GM11168 (cell line): ENCODE data around the gene MILR1.
"Not testable (repeated sequence)": the region's sequence is repeated elsewhere in the genome, so short reads cannot be mapped to it uniquely, and the experiment has no call there.

Experiments used
- in situ Hi-C: fragments of 300-500 bp; cut with MboI; formaldehyde crosslinking; loops from one replicate; pipeline ENCODE4 v1.12.0; 2022; ENCODE audit warnings: low sequenced_read_pairs; ENCODE audit not compliant: unreplicated experiment

MILR1 gene

DNA sequence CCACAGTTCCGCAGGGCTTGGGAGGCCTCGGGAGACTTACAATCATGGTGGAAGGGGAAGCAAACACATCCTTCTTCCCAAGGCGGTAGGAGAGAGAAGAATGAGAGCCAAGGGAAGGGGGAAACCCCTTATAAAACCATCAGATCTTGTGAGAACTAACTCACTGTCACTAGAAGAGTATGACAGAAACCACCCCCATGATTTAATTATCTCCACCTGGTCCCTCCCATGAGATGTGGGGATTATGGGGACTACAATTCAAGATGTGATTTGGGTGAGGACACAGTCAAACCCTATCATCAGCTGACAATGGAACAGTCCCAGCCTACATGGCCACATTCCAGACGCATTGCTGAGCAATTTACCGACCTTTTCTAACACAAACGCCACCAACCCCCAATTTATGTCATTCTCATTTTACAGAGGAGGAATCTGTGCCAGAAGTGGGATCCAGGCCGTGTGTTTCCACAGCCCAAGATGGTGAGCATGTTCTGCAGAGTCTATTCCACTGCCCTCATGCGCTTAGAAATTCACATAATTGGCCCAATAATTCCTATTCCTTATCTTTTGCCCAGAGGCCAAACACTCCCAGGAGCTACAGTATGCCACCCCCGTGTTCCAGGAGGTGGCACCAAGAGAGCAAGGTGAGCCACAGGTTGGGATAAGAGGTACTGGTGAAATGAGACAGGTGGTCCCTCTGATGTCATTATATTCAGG lies 17.3 kb downstream of the MILR1 start:
- in situ Hi-C loops: no loop called here

DNA sequence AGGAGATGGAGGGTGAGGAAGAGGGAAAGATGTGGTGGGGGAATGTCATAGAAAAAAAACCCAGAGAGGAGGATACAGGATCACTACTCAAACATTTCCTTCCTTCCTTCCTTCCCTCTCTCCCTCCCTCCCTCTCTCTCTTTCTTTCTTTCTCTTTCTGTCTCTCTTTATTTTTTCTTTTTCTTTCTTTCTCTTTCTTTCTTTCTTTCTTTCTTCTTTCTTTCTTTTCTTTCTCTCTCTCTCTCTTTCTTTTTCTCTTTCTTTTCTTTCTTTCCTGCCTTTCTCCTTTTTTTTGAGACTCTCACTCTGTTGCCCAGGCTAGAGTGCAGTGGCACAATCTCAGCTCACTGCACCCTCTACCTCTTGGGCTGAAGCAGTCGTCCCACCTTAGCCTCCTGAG lies 17.9 kb downstream of the MILR1 start:
- in situ Hi-C loops: not testable (repeated sequence)

DNA sequence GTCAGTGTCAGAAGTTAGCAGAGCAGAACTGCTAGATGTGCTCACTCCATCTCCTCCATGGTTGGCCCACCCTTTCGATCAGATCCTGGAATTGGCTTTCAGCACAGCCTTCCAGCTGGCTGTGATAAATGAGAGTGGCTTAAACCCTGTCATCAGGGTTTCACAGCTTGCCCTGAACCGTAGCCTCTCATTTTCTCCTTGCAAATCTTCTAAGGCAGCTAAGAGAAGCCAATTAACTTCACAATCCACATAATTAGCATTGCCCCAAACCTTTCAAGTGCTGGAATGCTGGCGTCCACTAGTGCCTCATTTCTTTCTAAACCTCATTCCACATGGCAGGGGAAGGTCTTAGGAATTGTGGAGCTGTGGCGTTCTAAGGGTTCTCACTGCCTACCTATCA lies 21.7 kb downstream of the MILR1 start:
- in situ Hi-C loops: no loop called here

DNA sequence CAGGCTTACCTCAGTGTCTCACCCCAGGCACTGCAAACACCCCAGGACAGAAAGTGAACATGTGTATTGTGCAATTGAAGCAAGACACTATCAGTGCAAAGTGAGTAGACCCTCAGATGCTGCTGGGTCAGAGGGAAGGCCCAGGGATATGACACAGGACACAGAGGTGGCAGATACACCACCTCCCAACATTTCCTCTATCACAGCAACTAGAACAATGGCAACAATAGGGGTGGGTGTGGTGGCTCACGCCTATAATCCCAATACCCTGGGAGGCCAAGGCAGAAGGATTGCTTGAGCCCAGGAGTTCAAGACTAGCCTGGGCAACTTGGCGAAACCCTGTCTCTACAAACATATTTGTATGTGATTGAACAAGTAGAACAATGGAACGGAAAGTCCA lies 22.5 kb downstream of the MILR1 start:
- in situ Hi-C loops: no loop called here

DNA sequence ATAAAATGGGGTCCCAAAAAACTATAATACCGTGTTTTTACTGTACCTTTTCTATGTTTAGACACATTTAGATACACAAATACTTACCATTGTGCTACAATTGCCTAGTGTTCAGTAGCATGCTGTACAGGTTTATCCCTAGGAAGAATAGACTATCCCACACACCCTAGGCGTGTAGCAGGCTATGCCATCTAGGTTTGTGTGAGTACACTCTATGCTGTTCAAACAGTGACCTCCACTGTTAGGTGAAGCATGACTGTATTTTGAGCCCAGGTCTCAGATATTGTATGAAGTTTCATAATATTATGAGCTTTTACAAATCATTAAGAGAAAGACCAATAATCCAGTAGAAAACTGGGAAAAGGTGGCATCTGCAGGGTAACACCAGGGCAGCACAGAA lies 23.6 kb downstream of the MILR1 start:
- in situ Hi-C loops: no loop called here

DNA sequence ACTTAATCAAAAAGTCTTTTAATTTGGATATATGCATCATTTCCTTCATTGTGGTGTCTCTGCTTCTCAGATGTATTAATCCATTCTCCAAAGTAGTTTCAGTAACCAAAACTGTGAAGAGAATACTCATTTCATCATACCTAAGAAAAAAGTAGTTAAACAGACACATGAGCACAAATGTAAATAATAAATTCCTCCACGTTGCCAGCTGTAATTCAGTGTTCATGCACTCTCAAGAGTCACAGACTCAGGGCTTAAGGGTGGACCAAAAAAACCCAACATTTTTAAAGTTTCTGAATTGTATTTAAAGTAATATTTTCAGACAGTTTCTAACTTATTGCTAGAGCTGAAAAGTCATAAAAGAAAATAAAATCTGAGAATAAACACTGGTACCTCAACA lies 28.9 kb downstream of the MILR1 start:
- in situ Hi-C loops: no loop called here

DNA sequence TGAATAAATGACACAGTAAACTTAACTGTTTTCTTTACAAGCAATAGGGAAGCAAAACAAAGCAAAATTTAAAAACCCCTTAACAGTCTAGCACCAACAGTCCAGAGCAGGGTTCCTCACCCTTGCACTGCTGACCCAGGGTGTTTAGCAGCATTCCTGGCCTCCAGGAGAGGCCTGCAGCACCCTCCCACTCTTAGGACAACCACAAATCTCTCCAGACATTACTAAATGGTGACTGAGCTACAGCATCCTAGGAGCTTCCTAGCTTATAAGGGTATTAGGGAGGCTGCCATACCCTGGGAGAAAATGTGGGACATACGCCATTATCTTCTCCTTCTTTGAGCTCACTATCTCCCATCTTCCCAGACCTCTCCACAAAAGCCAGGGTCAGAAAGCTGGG lies 32.0 kb downstream of the MILR1 start:
- in situ Hi-C loops: no loop called here

DNA sequence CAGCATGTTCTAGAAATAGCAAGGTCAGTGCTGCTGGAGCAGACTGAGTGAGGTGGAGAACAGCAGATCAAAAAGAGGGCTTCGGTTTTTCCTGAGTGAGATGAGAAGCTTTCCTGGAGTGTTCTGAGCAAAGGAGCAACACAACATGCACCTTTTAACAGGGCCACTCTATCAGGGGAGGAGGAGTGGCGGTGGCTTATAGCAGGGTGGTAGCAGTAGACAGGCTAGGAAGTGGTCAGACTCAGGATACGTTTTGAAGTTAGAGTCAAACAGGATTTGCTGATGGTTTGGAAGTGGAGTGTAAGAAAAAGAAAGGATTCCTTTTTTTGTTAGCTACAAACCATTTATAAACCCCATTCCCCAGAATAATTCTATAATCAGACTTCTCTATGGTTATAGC lies 35.5 kb downstream of the MILR1 start:
- in situ Hi-C loops: no loop called here

DNA sequence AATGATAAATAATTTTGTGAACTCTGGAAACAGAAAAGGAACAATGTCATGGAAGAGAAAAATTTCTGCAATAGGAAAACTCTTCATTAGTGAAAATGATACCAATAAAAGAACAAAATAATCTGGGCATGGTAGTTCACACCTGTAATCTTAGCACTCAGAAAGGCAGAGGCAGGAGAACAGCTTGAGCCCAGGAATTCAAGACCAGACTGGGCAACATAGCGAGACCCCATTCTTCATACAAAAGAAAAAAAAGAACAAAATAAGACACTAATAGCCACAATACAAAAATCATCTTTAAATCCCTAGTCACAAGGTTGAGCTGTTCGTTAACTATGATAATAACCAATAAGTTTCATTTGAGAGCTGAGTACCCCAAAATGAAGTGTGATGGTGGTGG lies 39.4 kb downstream of the MILR1 start:
- in situ Hi-C loops: no loop called here

DNA sequence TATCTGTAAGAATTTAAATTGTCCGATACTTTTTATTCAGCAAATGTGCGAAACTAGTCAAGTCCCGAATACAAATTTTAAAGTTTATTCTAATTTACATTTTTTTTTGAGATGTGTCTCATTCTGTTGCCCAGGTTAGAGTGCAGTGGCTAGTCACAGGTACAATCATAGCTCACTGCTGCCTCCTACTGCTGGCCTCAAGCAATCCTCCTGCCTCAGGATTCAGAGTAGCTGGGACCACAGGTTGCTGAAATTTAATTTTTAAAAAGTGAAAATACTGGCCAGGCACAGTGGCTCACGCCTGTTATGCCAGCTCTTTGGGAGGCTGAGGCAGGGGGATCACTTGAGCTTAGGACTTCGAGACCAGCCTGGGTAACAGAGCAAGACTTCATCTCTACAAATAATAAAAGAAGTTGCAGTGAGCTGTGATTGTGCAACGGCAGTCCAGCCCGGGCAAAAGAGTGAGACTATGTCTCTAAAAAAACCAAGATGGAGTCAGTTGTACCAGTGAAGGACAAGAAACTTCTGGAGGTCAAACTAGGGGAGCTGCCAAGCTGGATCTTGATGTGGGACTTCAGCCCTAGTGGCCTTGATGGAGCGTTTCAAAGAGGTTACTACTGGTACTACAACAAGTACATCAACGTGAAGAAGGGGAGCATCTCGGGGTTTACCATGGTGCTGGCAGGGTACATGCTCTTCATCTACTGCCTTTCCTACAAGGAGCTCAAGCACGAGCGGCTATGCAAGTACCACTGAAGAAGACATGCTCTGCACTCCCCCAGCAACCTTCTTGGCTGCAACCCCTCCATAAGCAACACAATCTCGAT lies 42.3 kb downstream of the MILR1 start:
- in situ Hi-C loops: loop anchor here (5.0 kb wide), 2 partner anchors 69 to 179 kb away; no protein-coding TSS in a partner anchor

DNA sequence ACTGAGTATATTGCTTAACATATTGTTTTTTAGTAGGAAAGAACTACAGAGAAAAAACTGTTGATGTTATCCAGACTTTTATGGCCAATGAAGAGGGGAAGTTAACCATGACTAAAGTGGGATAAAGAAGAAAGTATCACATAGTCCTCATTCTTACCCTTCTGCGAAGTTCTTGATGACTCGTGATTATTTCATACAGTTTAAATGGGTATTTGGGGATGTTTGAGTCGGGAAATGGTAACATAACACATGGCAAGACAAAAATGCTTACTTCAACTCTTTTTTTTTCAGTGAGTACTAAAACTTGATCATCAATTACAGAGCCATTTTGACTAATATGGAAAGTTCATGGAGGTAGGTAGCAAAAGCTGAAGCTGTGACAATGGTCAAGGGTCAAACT lies 43.1 kb downstream of the MILR1 start:
- in situ Hi-C loops: loop anchor here (5.0 kb wide), 2 partner anchors 70 to 180 kb away; no protein-coding TSS in a partner anchor

DNA sequence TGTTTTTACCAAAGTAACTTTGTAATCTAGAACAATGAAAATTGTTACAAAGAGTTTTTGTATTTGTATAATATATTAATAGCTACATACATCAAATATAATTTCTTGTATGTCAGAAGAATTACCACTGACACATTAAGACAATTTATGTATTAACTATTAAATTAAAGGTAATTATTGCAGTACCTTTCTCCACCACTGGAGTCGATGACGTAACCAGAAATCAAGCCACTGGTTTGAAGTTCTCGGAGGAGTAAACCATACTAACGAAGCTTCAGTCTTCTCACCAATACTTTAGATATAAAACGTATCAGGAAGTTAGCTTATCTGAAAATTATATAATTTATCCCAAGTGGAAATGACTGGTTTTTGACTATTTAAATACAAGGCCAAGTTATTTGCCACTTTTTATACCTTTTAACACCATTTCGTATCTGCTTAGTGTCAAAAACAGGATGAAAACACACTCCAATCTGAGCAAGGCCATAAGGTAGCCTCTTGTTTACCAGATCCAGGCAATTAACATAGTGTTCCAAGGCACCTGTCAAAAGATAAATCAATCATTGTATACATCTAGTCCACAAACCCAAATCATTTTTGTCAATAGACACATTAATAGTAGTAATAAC lies 43.7 kb downstream of the MILR1 start:
- in situ Hi-C loops: loop anchor here (5.0 kb wide), 2 partner anchors 70 to 180 kb away; no protein-coding TSS in a partner anchor

DNA sequence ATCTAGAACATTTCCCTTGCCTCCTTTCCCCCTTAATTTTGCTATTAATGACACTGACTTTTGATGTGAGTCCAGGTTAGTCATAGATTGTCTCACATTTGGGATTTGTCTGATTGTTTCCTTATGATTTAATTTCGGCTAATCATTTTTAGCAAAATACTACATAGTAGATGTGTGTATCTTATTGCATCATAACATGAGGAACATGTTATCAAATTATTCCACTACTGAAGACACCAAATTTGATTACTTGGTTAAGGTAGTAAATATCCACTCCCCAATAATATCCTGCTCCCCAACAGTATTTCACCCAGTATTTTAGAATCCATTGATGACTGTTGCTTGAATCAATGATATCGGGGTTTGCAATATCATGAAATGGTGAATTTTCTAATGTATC lies 45.2 kb downstream of the MILR1 start:
- in situ Hi-C loops: loop anchor here (5.0 kb wide), 2 partner anchors 72 to 182 kb away; no protein-coding TSS in a partner anchor

DNA sequence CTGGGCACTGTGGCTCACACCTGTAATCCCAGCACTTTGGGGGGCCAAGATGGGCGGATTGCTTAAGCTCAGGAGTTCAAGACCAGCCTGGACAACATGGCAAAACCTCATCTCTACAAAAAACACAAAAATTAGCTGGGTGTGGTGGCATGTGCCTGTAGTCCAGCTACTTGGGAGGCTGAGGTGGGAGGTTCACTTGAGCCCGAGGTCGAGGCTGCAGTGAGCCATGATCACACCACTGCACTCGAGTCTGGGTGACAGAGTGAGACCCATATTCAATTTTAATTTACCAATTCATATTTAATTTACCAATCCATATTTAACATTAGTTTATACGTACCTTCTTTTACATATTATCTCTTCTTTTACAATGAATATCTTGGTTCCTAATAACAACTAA lies 46.4 kb downstream of the MILR1 start:
- in situ Hi-C loops: not testable (repeated sequence)

DNA sequence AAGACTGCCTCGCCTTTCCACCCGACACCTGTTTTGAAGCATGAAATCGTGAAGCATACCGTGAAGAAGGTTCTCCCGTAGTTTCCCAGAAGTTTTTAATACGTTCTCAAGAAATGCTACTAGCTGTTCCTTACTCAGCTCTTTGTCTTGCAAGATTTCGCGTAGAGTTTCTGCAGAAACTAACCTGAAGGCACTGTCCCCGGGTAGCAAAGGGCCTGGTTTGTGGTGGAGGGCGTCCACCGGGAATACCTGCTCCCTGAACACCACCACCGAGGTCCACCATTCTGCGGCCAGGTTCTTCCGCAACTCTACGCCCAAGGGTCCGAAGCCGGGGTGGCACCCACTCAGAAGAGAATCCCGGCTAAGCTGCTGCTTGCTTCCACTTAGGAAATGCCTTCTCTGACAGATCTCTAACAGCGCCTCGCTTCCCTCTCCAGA lies 47.5 kb downstream of the MILR1 start:
- in situ Hi-C loops: no loop called here

DNA sequence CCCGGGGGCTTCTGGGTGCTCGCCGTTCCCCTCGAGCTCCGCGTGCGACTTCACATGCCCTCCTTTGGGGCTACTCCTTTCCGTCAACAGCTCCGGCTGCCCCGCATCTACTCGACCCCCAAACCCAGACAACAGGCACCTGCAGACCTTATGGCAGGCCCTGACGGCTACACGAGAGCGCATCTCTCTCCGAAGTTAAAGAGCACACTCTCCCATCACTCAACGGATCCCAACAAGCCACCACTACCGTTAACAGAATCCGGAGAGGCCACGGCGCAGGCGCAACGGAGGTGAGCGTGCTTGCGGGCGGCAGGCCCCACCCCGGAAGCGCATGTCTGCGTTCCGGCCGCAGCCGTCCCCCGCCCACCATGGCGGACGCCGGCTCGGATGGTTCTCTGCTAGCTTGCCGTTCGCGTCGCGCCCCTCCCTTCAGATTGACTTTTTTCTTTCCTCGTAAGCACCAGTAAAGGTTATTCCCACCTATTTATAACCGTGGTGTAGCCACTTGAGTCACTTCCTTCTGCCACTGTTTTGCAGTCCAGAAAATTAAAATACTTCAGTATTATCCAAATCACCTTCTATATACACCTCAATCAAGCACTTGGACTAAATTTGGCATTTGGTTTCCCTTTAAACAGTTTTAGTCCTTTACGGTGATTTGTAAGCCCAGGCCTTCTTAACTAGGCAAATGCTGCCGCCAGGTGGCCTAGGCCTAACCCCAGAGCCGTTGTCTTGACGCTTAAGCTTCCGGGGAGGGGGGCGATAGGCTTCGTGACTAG lies 48.1 kb downstream of the MILR1 start, which contains the start of gene POLG2:
TSS of gene POLG2 (minus strand) at position 269 of the 779 bp plus-strand sequence. CDS start at position 183, 86 bp downstream.
- in situ Hi-C loops: no loop called here

DNA sequence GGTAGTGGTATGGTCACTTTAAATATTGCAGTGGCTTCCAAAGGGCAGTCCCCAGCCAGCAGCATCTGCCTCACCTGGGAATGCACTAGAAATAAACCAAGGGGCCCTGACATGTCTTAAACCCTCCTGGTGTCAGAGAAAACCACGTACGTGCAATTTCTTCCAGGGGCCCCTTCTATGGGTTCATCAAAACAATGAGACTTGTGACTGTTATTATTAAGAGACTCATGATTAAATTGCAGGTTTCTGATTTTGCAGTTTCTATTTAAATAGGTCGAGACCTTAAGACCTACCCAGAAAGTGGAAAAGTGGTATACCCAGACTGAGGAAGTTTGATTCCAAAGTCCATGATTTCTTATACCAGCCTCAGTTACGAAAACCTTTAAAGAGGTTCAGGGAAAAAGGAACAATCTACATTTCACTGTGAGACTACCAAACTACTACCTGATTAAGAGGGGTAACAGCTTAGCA lies 48.7 kb downstream of the MILR1 start:
- in situ Hi-C loops: no loop called here

DNA sequence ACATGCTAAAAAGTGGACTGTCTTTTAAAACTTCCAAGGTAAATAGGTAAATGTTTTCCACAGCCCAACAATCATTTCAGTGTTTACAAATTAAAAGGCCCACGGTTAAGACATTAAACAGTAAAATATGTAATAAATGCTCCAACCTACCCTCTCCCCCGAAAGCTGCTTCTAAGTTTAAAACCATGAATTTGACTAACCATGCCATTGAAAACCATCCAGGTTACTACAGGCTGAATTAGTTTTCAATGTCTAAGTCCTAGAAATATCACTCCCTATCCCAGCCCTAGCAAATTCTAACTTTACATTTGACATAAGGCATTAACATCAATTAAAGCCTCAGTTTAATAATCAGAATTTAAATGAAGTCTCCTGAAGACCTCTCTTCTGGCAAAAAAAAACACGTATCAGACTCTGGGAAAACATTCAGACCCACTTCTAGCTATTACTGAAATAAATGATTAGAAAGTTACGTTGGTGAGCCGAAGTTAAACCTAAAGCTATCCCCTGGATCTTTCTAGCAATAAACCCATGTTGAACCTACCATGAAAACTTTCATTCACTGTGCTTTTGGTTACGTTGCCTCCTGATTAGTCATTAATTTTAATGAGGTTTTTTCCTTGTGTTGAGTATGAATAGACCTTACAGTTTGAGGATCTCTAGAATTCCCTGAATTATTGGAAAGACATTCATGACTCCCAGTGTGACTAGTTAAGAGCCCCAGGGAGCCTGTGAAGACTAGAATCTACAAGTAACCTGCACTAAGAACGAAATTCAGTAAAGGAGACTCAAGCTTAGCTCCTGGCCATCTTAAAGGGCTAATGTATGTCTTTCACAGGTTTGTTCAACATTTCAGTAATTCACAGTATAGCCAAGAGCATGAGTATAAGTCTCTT lies 49.6 kb downstream of the MILR1 start:
- in situ Hi-C loops: no loop called here
